Measurements from ENCODE around the gene MTRF1L. TPM values are rescaled to one million over a fixed set of nuclear protein-coding genes. Genes with fewer than 3 reads are reported as not detected.

MTRF1L gene
- total RNA-seq = 10 to 100 TPM; 16.8 to 19.8 TPM

DNA sequence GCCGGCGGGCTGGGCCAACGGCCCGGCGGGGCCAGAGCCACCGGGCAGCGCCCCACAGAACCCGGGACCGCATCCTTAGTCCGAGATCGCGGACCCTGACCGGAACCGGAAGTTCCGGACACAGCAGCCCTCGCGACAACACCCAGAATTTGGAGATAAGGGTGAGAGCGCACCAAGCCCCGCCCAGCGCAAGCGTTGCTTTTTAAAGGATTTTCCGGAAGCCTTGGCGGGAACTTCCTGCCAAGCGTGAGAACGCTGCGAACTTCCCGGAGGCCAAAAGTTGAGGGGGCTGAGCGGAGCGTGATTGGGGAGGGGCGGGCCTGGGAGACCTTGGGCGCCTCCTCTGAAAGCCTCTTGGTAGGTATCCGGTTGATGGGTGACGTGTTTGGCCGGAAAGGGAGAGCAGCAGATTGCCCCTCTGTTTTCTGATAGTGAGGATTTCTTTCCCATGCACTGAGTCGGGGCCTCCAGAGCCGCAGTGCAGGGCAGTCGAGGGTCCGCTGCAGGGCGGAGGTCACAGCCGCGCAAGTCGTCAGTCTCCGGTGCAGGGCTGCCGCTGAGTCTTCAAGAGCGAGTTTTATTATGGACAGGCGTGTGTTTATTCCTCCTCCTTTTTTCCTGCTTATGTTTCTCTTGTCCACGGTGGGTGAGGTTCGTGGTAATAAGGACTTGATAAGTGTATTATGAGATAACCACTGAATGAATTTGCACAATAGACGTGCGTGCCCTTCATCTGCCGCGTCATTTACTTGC is at the start of gene MTRF1L:
Gene MTRF1L, minus strand, starts transcription at position 97 of the 753 bp plus-strand sequence. Its CDS starts 24 bp downstream, at position 73.
- peak; percentile 91 for DNase-seq
- peak within 1 kb of the TSS; percentile 96 for H3K4me3 Mint-ChIP-seq
- peaks cover 3% of the 10 kb centered on the region for H3K27me3 Mint-ChIP-seq
- peak within 1 kb of the TSS; percentile 95 for H3K27ac Mint-ChIP-seq
- H3K36me3 Mint-ChIP-seq (ENCODE audit: low read depth) = peaks cover 29% of the 10 kb centered on the region
- peaks cover 37% of the 10 kb centered on the region for H3K4me1 Mint-ChIP-seq
- ChIA-PET CTCF (no interaction called here), POLR2A (no interaction called here)
- H3K9me3 Mint-ChIP-seq = peaks cover 5% of the 10 kb centered on the region

- peaks cover 3% of the 10 kb centered on the region for H3K9me3 Mint-ChIP-seq
- H3K4me1 Mint-ChIP-seq = no peaks in the 10 kb centered on the region
- CTCF ChIA-PET = no interaction called here
- H3K27me3 Mint-ChIP-seq = peaks cover 4% of the 10 kb centered on the region
- no peak for DNase-seq
- H3K36me3 Mint-ChIP-seq (ENCODE audit: low read depth) = no peaks in the 10 kb centered on the region
- POLR2A ChIA-PET = no interaction called here
- no peak overlapping the region for H3K4me3 Mint-ChIP-seq
- H3K27ac Mint-ChIP-seq = no peak overlapping the region
These were observed 49.3 kb upstream of the MTRF1L start for GRCh38 chr6:153051801-153052200.

DNA sequence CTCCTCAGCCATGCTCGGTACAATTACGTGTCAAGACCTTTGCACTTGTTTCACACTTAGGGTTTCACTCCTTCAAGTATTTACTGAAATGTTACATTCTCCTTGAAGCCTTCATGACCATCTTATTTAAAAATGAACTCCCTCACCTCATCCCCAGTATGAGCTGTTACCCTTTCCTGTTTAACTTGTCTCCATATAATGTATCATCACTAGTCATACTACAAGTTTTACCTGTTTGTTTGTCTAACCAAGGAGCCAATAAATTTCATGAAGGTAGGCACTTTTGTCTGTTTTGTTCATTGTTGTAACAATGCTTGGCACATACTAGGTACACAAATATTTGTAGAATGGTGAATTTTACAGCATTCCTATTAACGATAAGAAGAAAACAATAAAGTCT is 46.1 kb upstream of the MTRF1L start:
- DNase-seq = no peak
- Mint-ChIP-seq H3K4me1 (no peaks in the 10 kb centered on the region), H3K27ac (no peak overlapping the region), H3K4me3 (no peak overlapping the region), H3K27me3 (peaks cover 4% of the 10 kb centered on the region), H3K9me3 (peaks cover 3% of the 10 kb centered on the region), H3K36me3 (ENCODE audit: low read depth) (no peaks in the 10 kb centered on the region)
- ChIA-PET POLR2A (no interaction called here), CTCF (no interaction called here)

DNA sequence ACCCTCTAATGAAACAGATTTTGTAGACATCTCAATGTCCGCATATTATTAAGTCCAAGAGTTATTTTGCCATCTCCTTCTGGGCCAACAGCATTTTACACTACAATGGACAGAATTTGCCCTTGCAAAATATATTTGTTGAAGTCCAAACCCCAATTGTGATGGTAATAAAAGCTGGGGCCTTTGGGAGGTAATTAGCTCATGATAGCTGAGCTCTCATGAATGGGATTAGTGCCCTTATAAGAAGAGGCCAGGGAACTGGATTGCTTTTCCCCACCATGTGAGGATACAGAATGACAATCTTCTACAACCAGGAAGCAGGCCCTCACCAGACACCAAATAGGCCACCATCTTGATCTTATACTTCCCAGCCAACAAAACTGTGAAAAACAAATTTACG is 44.9 kb upstream of the MTRF1L start:
- POLR2A ChIA-PET = no interaction called here
- Mint-ChIP-seq H3K27ac (no peak overlapping the region), H3K4me3 (no peak overlapping the region), H3K36me3 (ENCODE audit: low read depth) (no peaks in the 10 kb centered on the region), H3K4me1 (no peaks in the 10 kb centered on the region), H3K27me3 (peaks cover 4% of the 10 kb centered on the region), H3K9me3 (peaks cover 3% of the 10 kb centered on the region)
- no peak for DNase-seq
- CTCF ChIA-PET = no interaction called here

DNA sequence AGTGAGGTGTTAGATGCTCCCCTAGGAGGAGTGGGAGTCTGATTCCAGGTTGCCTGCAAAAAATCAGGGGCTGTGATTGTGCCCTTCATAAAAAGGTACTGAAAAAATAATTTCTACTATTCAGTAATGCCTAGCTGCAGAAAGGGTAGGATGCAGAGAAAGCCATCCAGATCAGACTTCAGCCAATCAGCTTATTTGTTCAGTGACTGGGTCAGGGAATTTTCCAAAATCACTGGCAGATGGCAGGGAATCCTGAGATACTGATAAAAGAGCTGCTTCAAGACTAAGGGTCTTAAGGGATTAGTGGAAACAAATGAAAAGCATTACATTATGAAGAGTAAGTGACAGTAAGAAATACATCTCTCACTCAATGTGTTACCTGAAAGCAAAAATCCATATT is 42.8 kb upstream of the MTRF1L start:
- Mint-ChIP-seq H3K27ac (no peak overlapping the region), H3K9me3 (peaks cover 3% of the 10 kb centered on the region), H3K36me3 (ENCODE audit: low read depth) (no peaks in the 10 kb centered on the region), H3K4me1 (no peaks in the 10 kb centered on the region), H3K4me3 (no peak overlapping the region), H3K27me3 (peaks cover 3% of the 10 kb centered on the region)
- ChIA-PET POLR2A (no interaction called here), CTCF (no interaction called here)
- no peak for DNase-seq

DNA sequence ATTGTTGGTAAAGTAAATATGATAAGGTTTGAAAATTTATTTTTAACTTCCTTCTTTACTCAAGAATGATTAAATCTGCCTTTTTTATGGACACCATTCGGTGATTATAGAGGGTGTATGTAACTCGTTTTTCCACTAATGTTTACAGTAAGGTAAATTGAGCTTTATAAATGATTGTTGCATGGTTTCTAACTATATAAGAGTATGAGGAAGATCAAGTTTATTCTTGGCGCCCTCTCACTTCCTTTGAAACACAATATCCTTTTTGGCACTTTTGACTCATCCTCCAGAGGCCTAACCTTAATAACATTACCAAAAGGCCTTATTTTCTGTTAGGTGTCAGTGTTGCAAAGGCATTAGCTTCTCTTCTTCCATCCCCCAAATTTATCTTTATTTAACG is 41.8 kb upstream of the MTRF1L start:
- ChIA-PET CTCF (interaction anchor here (0.6 kb wide), 1 partner anchor 61 kb away, joined by 5 read pairs; no protein-coding TSS in a partner anchor), POLR2A (no interaction called here)
- no peaks in the 10 kb centered on the region for H3K36me3 Mint-ChIP-seq (ENCODE audit: low read depth)
- H3K27ac Mint-ChIP-seq = no peak overlapping the region
- no peak for DNase-seq
- peaks cover 3% of the 10 kb centered on the region for H3K9me3 Mint-ChIP-seq
- H3K4me3 Mint-ChIP-seq = no peak overlapping the region
- no peaks in the 10 kb centered on the region for H3K4me1 Mint-ChIP-seq
- H3K27me3 Mint-ChIP-seq = peaks cover 8% of the 10 kb centered on the region

GRCh38 chr6:153043719-153044118 is 41.2 kb upstream of the MTRF1L start:
- H3K4me3 Mint-ChIP-seq = no peak overlapping the region
- POLR2A ChIA-PET = no interaction called here
- H3K4me1 Mint-ChIP-seq = no peaks in the 10 kb centered on the region
- CTCF ChIA-PET = no interaction called here
- H3K36me3 Mint-ChIP-seq (ENCODE audit: low read depth) = no peaks in the 10 kb centered on the region
- H3K27me3 Mint-ChIP-seq = peaks cover 8% of the 10 kb centered on the region
- no peak overlapping the region for H3K27ac Mint-ChIP-seq
- DNase-seq = no peak
- peaks cover 3% of the 10 kb centered on the region for H3K9me3 Mint-ChIP-seq

DNA sequence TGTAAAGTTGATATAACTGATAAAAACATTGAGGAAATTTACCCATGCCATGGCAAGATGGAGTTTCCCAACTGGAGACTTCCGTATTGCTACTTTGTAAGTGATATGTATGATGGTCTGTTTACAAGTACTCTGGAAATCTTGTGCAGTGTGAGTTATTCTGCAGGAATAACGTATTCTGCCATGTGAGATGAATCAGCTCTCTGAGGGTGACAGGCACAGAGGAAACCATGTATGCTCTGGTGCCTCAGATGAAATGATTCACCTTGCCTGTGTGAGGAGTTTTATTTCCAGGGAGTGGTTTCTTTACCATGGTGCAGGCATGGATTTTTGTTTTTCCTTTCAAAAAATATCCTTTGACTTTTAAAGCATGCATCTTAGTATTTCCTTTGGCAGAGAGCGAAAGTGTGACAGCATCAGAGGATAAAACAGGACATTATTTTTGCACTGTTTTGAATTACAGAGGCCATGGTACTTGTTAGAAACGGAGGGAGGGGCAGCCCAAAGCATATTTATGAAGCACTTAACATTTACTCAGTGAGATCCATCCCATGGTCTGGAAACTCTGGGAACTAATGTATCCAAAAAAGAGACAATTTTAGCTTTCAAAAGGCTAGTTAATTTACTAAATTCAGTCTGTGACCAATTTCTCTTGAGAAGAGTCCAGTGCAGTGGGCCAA is 36.0 kb upstream of the MTRF1L start:
- Mint-ChIP-seq H3K9me3 (no peaks in the 10 kb centered on the region), H3K27ac (no peak overlapping the region), H3K36me3 (ENCODE audit: low read depth) (no peaks in the 10 kb centered on the region), H3K4me1 (no peaks in the 10 kb centered on the region), H3K4me3 (no peak overlapping the region), H3K27me3 (peaks cover 8% of the 10 kb centered on the region)
- POLR2A ChIA-PET = no interaction called here
- DNase-seq = no peak
- CTCF ChIA-PET = no interaction called here

DNA sequence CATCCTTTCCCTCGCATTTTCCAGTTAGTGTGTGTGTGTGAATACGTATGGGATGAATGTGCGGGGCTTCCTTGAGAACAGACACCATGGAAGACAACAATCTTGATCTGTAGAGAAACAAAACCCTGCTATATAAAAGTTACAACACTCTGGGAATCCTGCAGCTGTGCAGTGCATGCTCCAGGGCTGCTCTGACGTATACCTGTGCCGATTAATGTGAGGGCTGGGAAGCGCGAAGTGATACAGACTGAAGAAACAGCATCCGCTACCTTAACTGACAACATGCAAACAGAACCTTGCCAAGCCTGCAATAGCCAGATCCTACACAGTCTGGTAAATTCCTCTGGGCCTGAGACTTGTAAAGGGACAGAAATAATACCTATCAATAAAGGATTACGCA is 31.6 kb upstream of the MTRF1L start:
- Mint-ChIP-seq H3K27me3 (peaks cover 16% of the 10 kb centered on the region), H3K9me3 (no peaks in the 10 kb centered on the region), H3K27ac (no peak overlapping the region), H3K36me3 (ENCODE audit: low read depth) (no peaks in the 10 kb centered on the region), H3K4me3 (no peak overlapping the region), H3K4me1 (no peaks in the 10 kb centered on the region)
- ChIA-PET CTCF (no interaction called here), POLR2A (no interaction called here)
- DNase-seq = no peak

- Mint-ChIP-seq H3K9me3 (no peaks in the 10 kb centered on the region), H3K27ac (no peak overlapping the region), H3K36me3 (ENCODE audit: low read depth) (no peaks in the 10 kb centered on the region), H3K4me1 (no peaks in the 10 kb centered on the region), H3K27me3 (peaks cover 27% of the 10 kb centered on the region), H3K4me3 (no peak overlapping the region)
- DNase-seq = no peak
- CTCF ChIA-PET = interaction anchor here (0.7 kb wide), 2 partner anchors 484 to 623 kb away, joined by 3 read pairs; no protein-coding TSS in a partner anchor
- POLR2A ChIA-PET = no interaction called here
These were observed 29.9 kb upstream of the MTRF1L start for GRCh38 chr6:153032255-153032882.

- no peaks in the 10 kb centered on the region for H3K4me1 Mint-ChIP-seq
- H3K9me3 Mint-ChIP-seq = no peaks in the 10 kb centered on the region
- ChIA-PET CTCF (interaction anchor here (0.7 kb wide), 1 partner anchor 622 kb away, joined by 3 read pairs; no protein-coding TSS in a partner anchor), POLR2A (no interaction called here)
- H3K4me3 Mint-ChIP-seq = no peak overlapping the region
- no peak for DNase-seq
- H3K27me3 Mint-ChIP-seq = peaks cover 32% of the 10 kb centered on the region
- no peaks in the 10 kb centered on the region for H3K36me3 Mint-ChIP-seq (ENCODE audit: low read depth)
- H3K27ac Mint-ChIP-seq = no peak overlapping the region
These were observed 28.9 kb upstream of the MTRF1L start for GRCh38 chr6:153031335-153031955.

GRCh38 chr6:153028963-153029362 is 26.5 kb upstream of the MTRF1L start:
- POLR2A ChIA-PET = no interaction called here
- Mint-ChIP-seq H3K4me3 (no peak overlapping the region), H3K4me1 (peaks cover 4% of the 10 kb centered on the region), H3K9me3 (no peaks in the 10 kb centered on the region), H3K27ac (no peak overlapping the region), H3K27me3 (peaks cover 42% of the 10 kb centered on the region), H3K36me3 (ENCODE audit: low read depth) (no peaks in the 10 kb centered on the region)
- CTCF ChIA-PET = no interaction called here
- no peak for DNase-seq

DNA sequence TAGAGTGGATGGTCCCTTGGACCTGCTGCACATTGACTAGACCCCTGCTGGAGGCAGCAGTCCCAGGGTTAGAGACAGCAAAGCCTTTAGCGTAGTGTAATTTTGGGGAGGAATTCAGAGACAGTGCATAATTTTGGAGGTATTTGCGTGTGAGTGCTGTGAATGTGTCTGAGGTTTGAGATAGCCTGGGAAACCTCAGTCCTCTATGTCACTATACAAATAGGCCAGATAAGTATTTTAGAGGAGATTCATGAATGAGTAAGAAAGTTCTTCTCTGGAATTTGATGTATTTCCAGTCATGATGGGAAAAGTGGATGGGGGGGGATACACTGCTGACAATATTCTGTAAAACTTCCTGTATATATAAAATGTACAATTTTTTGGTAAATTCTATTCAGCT is 25.8 kb upstream of the MTRF1L start:
- Mint-ChIP-seq H3K36me3 (ENCODE audit: low read depth) (no peaks in the 10 kb centered on the region), H3K9me3 (no peaks in the 10 kb centered on the region), H3K27ac (no peak overlapping the region), H3K4me1 (peaks cover 4% of the 10 kb centered on the region), H3K4me3 (no peak overlapping the region), H3K27me3 (peaks cover 46% of the 10 kb centered on the region)
- ChIA-PET POLR2A (no interaction called here), CTCF (no interaction called here)
- no peak for DNase-seq
